ENCODE measurements around the gene PARD3B.

Gene PARD3B

GRCh38 chr2:205408696-205409095 lies 863.4 kb downstream of the PARD3B start:
- DNase-seq (ENCODE audit: low read depth) = no peak

- no peak for DNase-seq (ENCODE audit: low read depth)
Observed at GRCh38 chr2:205409411-205409810, 864.1 kb downstream of the PARD3B start.

GRCh38 chr2:205411558-205411957 lies 866.3 kb downstream of the PARD3B start:
- no peak for DNase-seq (ENCODE audit: low read depth)

- no peak for DNase-seq (ENCODE audit: low read depth)
Observed at GRCh38 chr2:205424326-205424725, 879.1 kb downstream of the PARD3B start.

GRCh38 chr2:205425102-205425501 lies 879.8 kb downstream of the PARD3B start:
- no peak for DNase-seq (ENCODE audit: low read depth)

- no peak for DNase-seq (ENCODE audit: low read depth)
Observed at GRCh38 chr2:205427112-205427511, 881.8 kb downstream of the PARD3B start.

- no peak for DNase-seq (ENCODE audit: low read depth)
Observed at GRCh38 chr2:205428811-205429210, 883.5 kb downstream of the PARD3B start.

- DNase-seq (ENCODE audit: low read depth) = no peak
Observed at GRCh38 chr2:205435970-205436369, 890.7 kb downstream of the PARD3B start.

- DNase-seq (ENCODE audit: low read depth) = no peak
Observed at GRCh38 chr2:205438241-205438640, 893.0 kb downstream of the PARD3B start.

GRCh38 chr2:205439621-205440020 lies 894.3 kb downstream of the PARD3B start:
- no peak for DNase-seq (ENCODE audit: low read depth)

- no peak for DNase-seq (ENCODE audit: low read depth)
Observed at GRCh38 chr2:205441524-205441923, 896.2 kb downstream of the PARD3B start.

- no peak for DNase-seq (ENCODE audit: low read depth)
Observed at GRCh38 chr2:205448189-205448588, 902.9 kb downstream of the PARD3B start.

GRCh38 chr2:205451901-205452512 lies 906.7 kb downstream of the PARD3B start:
- no peak for DNase-seq (ENCODE audit: low read depth)

- DNase-seq (ENCODE audit: low read depth) = no peak
Observed at GRCh38 chr2:205453202-205453601, 907.9 kb downstream of the PARD3B start.

GRCh38 chr2:205456682-205457081 lies 911.4 kb downstream of the PARD3B start:
- no peak for DNase-seq (ENCODE audit: low read depth)

GRCh38 chr2:205460217-205460616 lies 914.9 kb downstream of the PARD3B start:
- DNase-seq (ENCODE audit: low read depth) = no peak

GRCh38 chr2:205461169-205461568 lies 915.9 kb downstream of the PARD3B start:
- DNase-seq (ENCODE audit: low read depth) = no peak

- DNase-seq (ENCODE audit: low read depth) = no peak
Observed at GRCh38 chr2:205461678-205462665, 916.7 kb downstream of the PARD3B start.

GRCh38 chr2:205462681-205463345 lies 917.5 kb downstream of the PARD3B start:
- DNase-seq (ENCODE audit: low read depth) = no peak

- no peak for DNase-seq (ENCODE audit: low read depth)
Observed at GRCh38 chr2:205463466-205464025, 918.3 kb downstream of the PARD3B start.

- DNase-seq (ENCODE audit: low read depth) = no peak
Observed at GRCh38 chr2:205464681-205465080, 919.4 kb downstream of the PARD3B start.

- no peak for DNase-seq (ENCODE audit: low read depth)
Observed at GRCh38 chr2:205465791-205466190, 920.5 kb downstream of the PARD3B start.

Data from GM04503 (cell line).